ENCODE data around the gene CTNNA1. TPM values are rescaled to one million over a fixed set of nuclear protein-coding genes. Genes with fewer than 3 reads are reported as not detected.

The CTNNA1 gene
- total and polyA plus RNA-seq, 9 of the 15 experiments (the other 6 are each of a cell fraction or from before 2014, with no cell fraction given), result 29.6 to 117 (median 89.1) TPM

DNA sequence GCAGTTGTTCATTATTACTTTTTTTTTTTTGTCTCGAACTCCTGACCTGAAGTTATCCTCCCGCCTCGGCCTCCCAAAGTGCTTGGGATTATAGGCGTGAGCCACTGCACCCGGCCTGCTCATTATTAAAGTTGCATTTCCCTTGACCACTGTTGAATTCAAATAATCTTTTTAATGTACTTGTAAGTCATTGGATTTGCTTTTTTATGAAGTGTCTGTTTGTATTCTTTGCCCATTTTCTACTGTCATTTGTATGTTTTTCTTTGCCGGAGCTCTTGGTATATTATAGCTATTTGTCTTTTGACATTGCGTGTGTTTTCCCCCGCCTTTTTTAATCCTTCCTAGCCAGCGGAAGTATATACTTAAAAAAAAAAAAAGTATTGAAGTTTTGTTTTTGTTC is 99.9 kb downstream of the CTNNA1 start (continued):
- TF ChIP-seq, protein P1, sequence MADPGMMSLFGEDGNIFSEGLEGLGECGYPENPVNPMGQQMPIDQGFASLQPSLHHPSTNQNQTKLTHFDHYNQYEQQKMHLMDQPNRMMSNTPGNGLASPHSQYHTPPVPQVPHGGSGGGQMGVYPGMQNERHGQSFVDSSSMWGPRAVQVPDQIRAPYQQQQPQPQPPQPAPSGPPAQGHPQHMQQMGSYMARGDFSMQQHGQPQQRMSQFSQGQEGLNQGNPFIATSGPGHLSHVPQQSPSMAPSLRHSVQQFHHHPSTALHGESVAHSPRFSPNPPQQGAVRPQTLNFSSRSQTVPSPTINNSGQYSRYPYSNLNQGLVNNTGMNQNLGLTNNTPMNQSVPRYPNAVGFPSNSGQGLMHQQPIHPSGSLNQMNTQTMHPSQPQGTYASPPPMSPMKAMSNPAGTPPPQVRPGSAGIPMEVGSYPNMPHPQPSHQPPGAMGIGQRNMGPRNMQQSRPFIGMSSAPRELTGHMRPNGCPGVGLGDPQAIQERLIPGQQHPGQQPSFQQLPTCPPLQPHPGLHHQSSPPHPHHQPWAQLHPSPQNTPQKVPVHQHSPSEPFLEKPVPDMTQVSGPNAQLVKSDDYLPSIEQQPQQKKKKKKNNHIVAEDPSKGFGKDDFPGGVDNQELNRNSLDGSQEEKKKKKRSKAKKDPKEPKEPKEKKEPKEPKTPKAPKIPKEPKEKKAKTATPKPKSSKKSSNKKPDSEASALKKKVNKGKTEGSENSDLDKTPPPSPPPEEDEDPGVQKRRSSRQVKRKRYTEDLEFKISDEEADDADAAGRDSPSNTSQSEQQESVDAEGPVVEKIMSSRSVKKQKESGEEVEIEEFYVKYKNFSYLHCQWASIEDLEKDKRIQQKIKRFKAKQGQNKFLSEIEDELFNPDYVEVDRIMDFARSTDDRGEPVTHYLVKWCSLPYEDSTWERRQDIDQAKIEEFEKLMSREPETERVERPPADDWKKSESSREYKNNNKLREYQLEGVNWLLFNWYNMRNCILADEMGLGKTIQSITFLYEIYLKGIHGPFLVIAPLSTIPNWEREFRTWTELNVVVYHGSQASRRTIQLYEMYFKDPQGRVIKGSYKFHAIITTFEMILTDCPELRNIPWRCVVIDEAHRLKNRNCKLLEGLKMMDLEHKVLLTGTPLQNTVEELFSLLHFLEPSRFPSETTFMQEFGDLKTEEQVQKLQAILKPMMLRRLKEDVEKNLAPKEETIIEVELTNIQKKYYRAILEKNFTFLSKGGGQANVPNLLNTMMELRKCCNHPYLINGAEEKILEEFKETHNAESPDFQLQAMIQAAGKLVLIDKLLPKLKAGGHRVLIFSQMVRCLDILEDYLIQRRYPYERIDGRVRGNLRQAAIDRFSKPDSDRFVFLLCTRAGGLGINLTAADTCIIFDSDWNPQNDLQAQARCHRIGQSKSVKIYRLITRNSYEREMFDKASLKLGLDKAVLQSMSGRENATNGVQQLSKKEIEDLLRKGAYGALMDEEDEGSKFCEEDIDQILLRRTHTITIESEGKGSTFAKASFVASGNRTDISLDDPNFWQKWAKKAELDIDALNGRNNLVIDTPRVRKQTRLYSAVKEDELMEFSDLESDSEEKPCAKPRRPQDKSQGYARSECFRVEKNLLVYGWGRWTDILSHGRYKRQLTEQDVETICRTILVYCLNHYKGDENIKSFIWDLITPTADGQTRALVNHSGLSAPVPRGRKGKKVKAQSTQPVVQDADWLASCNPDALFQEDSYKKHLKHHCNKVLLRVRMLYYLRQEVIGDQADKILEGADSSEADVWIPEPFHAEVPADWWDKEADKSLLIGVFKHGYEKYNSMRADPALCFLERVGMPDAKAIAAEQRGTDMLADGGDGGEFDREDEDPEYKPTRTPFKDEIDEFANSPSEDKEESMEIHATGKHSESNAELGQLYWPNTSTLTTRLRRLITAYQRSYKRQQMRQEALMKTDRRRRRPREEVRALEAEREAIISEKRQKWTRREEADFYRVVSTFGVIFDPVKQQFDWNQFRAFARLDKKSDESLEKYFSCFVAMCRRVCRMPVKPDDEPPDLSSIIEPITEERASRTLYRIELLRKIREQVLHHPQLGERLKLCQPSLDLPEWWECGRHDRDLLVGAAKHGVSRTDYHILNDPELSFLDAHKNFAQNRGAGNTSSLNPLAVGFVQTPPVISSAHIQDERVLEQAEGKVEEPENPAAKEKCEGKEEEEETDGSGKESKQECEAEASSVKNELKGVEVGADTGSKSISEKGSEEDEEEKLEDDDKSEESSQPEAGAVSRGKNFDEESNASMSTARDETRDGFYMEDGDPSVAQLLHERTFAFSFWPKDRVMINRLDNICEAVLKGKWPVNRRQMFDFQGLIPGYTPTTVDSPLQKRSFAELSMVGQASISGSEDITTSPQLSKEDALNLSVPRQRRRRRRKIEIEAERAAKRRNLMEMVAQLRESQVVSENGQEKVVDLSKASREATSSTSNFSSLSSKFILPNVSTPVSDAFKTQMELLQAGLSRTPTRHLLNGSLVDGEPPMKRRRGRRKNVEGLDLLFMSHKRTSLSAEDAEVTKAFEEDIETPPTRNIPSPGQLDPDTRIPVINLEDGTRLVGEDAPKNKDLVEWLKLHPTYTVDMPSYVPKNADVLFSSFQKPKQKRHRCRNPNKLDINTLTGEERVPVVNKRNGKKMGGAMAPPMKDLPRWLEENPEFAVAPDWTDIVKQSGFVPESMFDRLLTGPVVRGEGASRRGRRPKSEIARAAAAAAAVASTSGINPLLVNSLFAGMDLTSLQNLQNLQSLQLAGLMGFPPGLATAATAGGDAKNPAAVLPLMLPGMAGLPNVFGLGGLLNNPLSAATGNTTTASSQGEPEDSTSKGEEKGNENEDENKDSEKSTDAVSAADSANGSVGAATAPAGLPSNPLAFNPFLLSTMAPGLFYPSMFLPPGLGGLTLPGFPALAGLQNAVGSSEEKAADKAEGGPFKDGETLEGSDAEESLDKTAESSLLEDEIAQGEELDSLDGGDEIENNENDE (IDR thresholded peaks at IDR 0.05; ENCODE audit: low read depth, low read length), result no peak

Data from K562 (cell line).